Right cardiac atrium (tissue), 5 donors: ENCODE measurements around the gene ACOT11. TPM values are rescaled to one million over a fixed set of nuclear protein-coding genes. Genes with fewer than 3 reads are reported as not detected.

Experiments
- ATAC-seq, 2 donors: fragments of 200-7000 bp; cut with Tn5 transposase; one replicate each; pipeline versions ENCODE4 v1.8.0 to v1.9.1; 2020; ENCODE audit warnings: moderate library complexity in 2 of 2, mild to moderate bottlenecking in 1 of 2
- DNase-seq, 3 donors: peaks; one replicate each; pipeline ENCODE4 v3.0.0-alpha.2; 2020
- H3K27ac ChIP-seq: one replicate; pipeline ENCODE4 v1.5.1; 2013; ENCODE audit warnings: mild to moderate bottlenecking, low read length, control low read depth, moderate library complexity
- H3K27me3 ChIP-seq: one replicate; pipeline ENCODE4 v1.6.1; 2013; ENCODE audit not compliant: control insufficient read depth, insufficient read depth
- H3K4me1 ChIP-seq: one replicate; pipeline ENCODE4 v1.6.1; 2013; ENCODE audit warnings: low read length; ENCODE audit not compliant: control insufficient read depth, insufficient read depth
- H3K4me3 ChIP-seq: one replicate; pipeline ENCODE4 v1.5.1; 2013; ENCODE audit warnings: low read length, control low read depth
- H3K9me3 ChIP-seq: one replicate; pipeline ENCODE4 v1.6.1; 2013; ENCODE audit warnings: low read length; ENCODE audit not compliant: control insufficient read depth
- WGBS: extraction: QIAGEN DNeasy Blood & Tissue Kit; methylation state at CpG from one replicate; pipeline ENCODE4 v1.1.7; 2013; 5-methylcytosine and 5-hydroxymethylcytosine counted together
- intact Hi-C, 4 donors: fragments of 100-400 bp; cut with DNase I; formaldehyde crosslinking; loops; one replicate each; pipeline versions ENCODE4 v1.11.0 to v1.14.0; 2022 to 2023
- long read RNA-seq, 4 donors: library from polyadenylated mRNA; unstranded; transcript quantifications; one replicate each; pipeline ENCODE4 v2.0.0, GENCODE V29; 2020 to 2021
- polyA plus RNA-seq: library from polyadenylated mRNA; stranded (reverse); fragments of 200-250 nt; gene quantifications from one replicate; pipeline ENCODE4 v1.2.3, GENCODE V29; 2013
- total RNA-seq, 4 donors: library from RNA; stranded (reverse); fragmentation: NEBNext Ultra II Directional; extraction: Animal tissue kit (Norgen Biotek cat#: 25700); gene quantifications; one replicate each; pipeline ENCODE4 v1.2.1, GENCODE V29; 2021
- donor health status: healthy with polysubstance abuse.
- donor health status: DM: no; HTN: yes; CAD: no.
- donor health status: DM: no; HTN: no; CAD: no.
- donor health status: DM: no; HTN: yes; CAD: no; lungs with severe emphysema.
- donor health status: DM: yes; HTN: yes; CAD: no.

Gene ACOT11
- total RNA-seq (10 to 100 TPM; 14.4 to 32.7 (median 28.7) TPM), polyA plus RNA-seq (16.7 TPM)
- long read RNA-seq, donor 1, transcript ACOT11-201 (16 exons, 3,082 nt): major isoform, 13 of 37 reads
- long read RNA-seq, donor 1, partial matches to known transcripts: 6 of 37 reads
- long read RNA-seq, donor 1, other reads (novel, unspliced or antisense): 18 of 37 reads
- long read RNA-seq, donor 2, transcript ACOT11-201 (16 exons, 3,082 nt): major isoform, 6 of 20 reads
- long read RNA-seq, donor 2, partial matches to known transcripts: 7 of 20 reads
- long read RNA-seq, donor 2, other reads (novel, unspliced or antisense): 6 of 20 reads
- long read RNA-seq, donor 3, full-length matches to known transcripts: 22 of 64 reads
- long read RNA-seq, donor 3, partial matches to known transcripts: 9 of 64 reads
- long read RNA-seq, donor 3, other reads (novel, unspliced or antisense): 33 of 64 reads
- long read RNA-seq, donor 4, transcript ACOT11-201 (16 exons, 3,082 nt): major isoform, 13 of 21 reads
- long read RNA-seq, donor 4, partial matches to known transcripts: 0 of 21 reads
- long read RNA-seq, donor 4, other reads (novel, unspliced or antisense): 8 of 21 reads

DNA sequence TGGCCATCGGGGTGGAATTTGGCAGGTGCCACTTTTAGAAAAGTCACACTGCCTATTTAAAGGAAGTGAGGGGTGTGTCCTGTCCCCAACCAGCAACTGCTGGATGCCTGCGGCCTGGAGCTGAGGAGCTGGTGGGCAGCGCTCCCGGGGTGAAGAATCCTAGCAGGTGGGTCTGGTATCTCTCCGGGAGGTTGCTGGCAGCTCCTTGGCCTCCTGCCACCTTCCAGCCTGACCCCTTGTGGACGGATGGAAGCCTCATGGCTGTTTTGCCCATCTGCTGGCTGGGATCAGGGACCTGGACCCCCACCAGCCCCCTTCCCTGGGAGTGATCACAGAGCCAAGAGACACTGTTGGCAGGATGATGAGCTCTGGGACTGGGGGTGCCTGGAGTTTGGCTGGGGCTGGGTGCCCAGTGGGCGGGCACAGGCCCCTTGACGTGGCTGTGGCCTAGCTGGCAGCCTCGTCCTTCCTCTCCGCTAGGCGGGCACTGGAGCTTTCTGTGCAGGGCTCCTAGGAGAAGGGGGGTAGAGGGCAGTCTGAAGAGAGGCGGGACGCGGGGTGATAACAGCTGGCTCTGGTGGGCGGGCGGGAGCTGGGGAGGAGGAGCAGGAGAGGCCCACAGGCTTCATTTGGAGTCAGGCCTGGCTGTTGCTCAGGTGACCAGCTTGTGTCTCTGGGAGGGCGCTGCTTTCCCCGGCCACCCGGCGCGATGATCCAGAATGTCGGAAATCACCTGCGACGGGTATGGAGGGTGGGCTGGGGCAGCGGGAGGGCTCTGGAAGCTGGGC is at the start of gene ACOT11:
TSS of gene ACOT11 (plus strand) at position 628 of the 788 bp plus-strand sequence. CDS start at position 710, 82 bp downstream.
- H3K4me3 ChIP-seq: peak within 1 kb of the TSS; percentile 11
- ATAC-seq (peak; percentile 93 to 94), DNase-seq (peak; percentile 87 to 95 (median 94))
- intact Hi-C loops: loop anchor here in 1 of 4 donors (5.0 kb wide), 1 partner anchor 35 kb away; no protein-coding TSS in a partner anchor
- no peaks in the 10 kb centered on the region for H3K9me3 ChIP-seq
- peak within 1 kb of the TSS; percentile 86 for H3K27ac ChIP-seq
- peaks cover 4% of the 10 kb centered on the region for H3K4me1 ChIP-seq
- no peaks in the 10 kb centered on the region for H3K27me3 ChIP-seq
- WGBS: 22% methylated on average over 25 of the region's 25 CpGs

DNA sequence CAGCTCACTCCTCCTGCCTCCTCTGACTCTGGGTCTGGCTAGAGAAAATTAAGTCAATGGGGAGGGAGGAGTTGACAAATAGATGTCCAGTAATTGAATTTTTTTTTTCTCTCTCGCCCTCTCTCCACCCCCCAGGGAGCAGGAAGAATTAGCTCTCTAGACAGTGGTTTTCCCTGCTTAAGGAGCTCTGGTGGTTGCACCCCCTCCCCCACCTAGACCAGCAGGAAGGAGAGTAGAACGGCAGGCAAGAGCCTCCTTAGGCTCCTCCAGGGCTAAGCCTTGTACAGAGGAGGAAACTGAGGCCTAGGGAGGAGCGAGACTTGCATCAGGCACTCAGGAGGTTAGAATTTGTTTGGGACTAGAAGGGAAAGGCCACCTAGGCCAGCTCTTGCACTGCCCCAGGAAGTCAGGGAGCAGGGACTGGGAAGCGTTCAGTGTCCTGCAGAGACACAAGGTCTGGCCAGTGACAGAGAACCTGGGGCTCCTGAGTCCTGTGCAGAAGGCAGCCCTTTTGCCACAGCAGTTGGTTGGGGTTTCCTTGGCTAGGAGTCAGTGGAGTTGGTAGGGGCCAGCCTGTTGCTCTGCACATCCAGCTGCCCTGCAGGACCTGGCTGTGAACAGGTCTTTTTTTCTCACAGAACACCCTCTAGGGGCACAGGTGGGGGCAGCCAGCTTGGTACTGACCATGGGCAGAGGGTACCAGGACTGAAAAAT is 49.5 kb upstream of the ACOT11 start:
- no peak overlapping the region for H3K27ac ChIP-seq
- DNase-seq (no peak), ATAC-seq (no peak)
- H3K9me3 ChIP-seq: peaks cover 2% of the 10 kb centered on the region
- intact Hi-C loops: loop anchor here in 2 of 4 donors (10.0 kb wide), 1 partner anchor 306 kb away; the partner anchor contains the start of gene TTC22 (in 2 of the 2)
- no peak overlapping the region for H3K4me3 ChIP-seq
- H3K4me1 ChIP-seq: no peaks in the 10 kb centered on the region
- WGBS: 64% methylated on average over 4 of the region's 4 CpGs
- no peaks in the 10 kb centered on the region for H3K27me3 ChIP-seq

DNA sequence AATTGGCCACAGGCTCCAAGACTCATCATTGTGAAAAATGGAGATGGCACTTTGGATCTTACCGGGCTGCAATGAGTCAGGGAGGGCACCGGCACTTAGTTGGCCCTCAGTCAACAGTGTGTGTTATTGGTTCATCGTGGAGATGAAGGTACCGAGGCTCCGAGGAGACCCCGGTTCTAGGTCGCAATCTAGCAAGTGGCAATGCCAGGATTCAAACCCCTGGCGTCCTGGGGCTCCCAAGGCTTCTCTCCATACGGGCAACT is 49.0 kb upstream of the ACOT11 start:
- Histone ChIP-seq H3K27me3 (no peaks in the 10 kb centered on the region), H3K4me1 (no peaks in the 10 kb centered on the region)

DNA sequence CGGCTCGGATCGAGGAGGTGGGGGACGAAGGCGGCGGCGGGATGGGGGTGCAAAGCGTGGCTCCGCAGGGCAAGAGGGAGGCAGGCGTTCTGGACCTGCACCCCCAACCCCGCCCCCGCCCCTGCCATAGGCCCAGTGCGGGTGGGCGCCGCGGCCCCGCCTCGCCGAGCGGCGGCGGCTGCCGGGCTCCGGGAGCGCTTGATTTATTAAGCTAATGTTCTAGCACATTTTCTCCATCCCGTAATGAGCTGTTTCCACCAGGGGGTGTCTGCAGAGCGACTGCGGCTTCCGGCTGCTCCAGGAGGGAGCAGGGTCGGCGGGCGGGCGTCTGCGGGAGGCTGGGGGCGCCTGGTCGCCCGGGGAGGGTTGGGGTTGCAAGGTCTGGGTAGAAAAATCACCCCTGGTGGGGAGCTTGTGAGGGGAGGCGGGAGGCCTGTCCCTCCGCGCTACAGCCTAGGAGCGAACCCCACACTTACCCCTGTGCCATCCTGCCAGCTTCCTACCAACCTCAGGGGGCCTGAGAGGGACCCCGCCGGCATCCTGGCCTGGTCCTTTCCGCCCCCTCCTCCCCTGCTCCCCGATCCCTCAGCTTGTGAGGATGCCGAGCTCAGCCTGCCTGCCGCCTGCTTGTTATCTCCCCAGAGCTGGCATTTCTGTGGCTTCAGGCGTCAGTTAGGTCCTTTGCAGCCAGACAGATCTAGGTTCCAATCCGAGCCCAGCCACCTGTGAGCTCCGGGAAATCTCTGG is 48.5 kb upstream of the ACOT11 start:
- no peak overlapping the region for H3K27ac ChIP-seq
- intact Hi-C loops: loop anchor here in 2 of 4 donors (10.0 kb wide), 1 partner anchor 305 kb away; the partner anchor contains the start of gene TTC22 (in 2 of the 2)
- H3K9me3 ChIP-seq: peaks cover 2% of the 10 kb centered on the region
- H3K27me3 ChIP-seq: no peaks in the 10 kb centered on the region
- DNase-seq (peak; percentile 27 to 67 (median 64)), ATAC-seq (peak; percentile 69 to 71)
- H3K4me1 ChIP-seq: no peaks in the 10 kb centered on the region
- 2% methylated on average over 50 of the region's 50 CpGs for WGBS
- peak overlapping the region; percentile 36 for H3K4me3 ChIP-seq

More for the DNA sequence above, 49.0 kb upstream of the ACOT11 start:
- ATAC-seq: no peak
- no peak overlapping the region for H3K27ac ChIP-seq
- intact Hi-C loops: loop anchor here in 2 of 4 donors (10.0 kb wide), 1 partner anchor 306 kb away; the partner anchor contains the start of gene TTC22 (in 2 of the 2)
- peak overlapping the region; percentile 36 for H3K4me3 ChIP-seq
- DNase-seq: no peak
- H3K9me3 ChIP-seq: peaks cover 2% of the 10 kb centered on the region
- 11% methylated on average over 9 of the region's 9 CpGs for WGBS

DNA sequence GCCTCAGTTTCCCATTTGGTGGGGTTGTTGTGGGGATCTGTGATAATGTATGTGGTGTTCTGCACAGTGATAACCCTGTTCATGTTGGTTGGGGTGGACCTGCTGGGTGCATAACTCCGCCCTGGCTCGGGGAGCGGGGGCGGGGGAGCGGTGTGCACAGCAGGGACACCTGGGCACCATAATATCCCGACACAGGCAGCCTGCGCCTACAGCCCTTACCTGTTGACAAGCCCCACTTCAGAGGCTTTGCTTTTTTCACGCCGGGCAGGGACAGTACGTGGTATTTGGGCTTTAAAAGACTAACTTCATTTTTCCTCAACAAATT is 48.0 kb upstream of the ACOT11 start:
- H3K9me3 ChIP-seq: peaks cover 2% of the 10 kb centered on the region
- H3K4me3 ChIP-seq: no peak overlapping the region
- no peak overlapping the region for H3K27ac ChIP-seq
- DNase-seq (no peak), ATAC-seq (peak; percentile 23 to 33)
- no peaks in the 10 kb centered on the region for H3K4me1 ChIP-seq
- intact Hi-C loops: no loop called here
- H3K27me3 ChIP-seq: no peaks in the 10 kb centered on the region
- 50% methylated on average over 10 of the region's 10 CpGs for WGBS

DNA sequence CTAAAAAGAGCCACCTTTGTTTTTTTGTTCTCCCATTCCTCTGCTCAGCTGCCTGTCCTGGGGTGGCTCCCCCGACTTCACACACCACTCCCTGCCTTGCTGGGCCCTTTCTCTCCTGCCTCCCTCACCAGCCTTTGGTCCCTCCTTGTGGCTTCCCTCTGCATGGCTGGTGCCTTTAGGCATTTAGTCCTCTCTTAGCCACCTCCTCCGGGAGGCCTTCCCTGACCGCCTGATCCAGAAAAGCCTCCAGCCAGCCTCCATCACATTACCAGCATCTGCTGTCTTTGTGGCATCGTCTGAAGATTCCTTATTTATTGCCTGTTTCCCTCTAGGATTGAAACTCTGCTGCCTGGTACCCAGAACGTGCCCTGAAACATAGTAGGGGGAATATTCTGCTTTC is 46.2 kb upstream of the ACOT11 start:
- intact Hi-C loops: no loop called here
- WGBS: 79% methylated on average over 5 of the region's 5 CpGs
- Histone ChIP-seq H3K9me3 (peaks cover 2% of the 10 kb centered on the region), H3K4me1 (no peaks in the 10 kb centered on the region), H3K27ac (no peak overlapping the region), H3K27me3 (no peaks in the 10 kb centered on the region), H3K4me3 (no peak overlapping the region)
- DNase-seq: no peak
- no peak for ATAC-seq

DNA sequence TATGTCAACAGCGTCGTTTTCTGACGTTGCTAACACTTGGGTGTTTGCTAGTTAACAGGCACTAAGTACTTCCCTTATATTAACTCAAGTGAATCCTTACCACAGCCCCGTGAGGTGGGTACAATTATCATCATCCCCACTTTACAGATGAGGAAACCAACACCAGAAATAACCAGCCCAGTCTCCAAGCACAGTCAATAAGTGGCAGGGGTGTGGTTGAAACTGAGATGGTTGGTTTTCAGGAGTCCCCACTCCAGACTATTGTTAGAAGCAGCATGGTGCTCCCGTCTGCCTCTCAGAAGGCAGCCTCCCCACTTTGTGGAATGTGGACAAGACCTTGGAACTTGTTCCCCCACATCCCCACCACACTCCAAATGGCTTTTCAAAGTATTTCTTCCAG is 45.7 kb upstream of the ACOT11 start:
- H3K4me1 ChIP-seq: no peaks in the 10 kb centered on the region
- intact Hi-C loops: no loop called here
- peaks cover 2% of the 10 kb centered on the region for H3K9me3 ChIP-seq
- no peaks in the 10 kb centered on the region for H3K27me3 ChIP-seq
- H3K4me3 ChIP-seq: no peak overlapping the region
- DNase-seq: no peak
- WGBS: 73% methylated on average over 5 of the region's 5 CpGs
- no peak for ATAC-seq
- no peak overlapping the region for H3K27ac ChIP-seq

DNA sequence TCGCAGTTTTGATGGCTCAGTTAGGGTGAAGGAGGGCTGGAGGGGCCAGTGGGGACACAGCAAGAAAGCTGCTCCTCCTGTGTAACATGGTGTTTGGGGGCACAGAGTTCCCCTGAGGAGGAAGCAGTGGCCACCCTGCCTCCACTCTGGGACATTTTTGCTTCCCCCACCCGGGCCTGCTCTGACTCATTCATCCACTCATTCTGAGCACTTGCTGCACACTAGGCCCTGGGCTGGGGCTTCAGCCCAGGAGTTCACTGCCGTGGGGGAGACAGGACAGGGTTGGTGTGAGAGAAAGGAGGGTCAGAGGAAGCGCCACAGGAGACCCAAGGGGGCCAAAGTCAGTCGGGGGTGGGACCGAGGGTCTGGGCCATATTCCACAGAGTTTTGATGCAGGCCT is 41.4 kb upstream of the ACOT11 start:
- ATAC-seq: no peak

DNA sequence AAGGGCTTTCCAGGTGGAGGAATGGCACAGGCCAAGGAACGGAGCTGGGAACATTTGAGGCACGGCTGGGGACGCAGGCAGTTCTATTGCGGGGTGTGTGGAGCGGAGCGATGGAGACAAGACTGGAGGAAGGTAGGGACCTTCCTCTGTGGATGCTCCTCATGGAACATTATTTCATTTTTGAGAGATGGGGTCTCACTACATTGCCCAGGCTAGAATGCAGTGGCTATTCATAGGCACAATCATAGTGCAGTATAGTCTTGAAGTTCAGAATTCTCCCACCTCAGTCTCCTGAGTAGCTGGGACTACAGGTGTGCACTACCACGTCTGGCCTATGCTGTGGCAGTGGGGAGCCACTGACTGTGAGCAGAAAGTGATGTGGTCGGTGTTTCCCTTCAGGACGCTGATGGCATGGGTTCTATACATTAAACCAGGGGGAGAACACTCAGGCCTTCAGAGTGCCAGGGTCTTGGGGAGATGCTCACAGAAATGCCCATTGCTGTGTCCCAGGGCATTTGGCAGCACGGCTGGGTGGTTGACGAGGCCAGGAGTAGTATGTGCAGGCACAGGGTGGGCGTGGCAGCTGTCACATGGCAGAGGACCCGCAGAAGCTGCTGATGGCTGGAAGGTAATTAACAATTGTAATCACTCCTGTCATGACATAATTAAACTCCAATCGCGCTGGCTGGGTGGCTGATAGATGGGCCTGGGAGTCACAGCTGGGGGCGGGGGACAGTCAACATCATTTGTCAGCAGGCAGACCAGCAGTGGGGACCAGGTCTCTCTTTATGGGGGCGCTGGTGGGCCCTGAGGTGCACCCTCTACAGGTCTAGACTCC is 40.8 kb upstream of the ACOT11 start:
- H3K4me3 ChIP-seq: no peak overlapping the region
- DNase-seq (no peak), ATAC-seq (no peak)
- H3K27ac ChIP-seq: no peak overlapping the region
- intact Hi-C loops: no loop called here
- WGBS: 75% methylated on average over 17 of the region's 17 CpGs
- H3K9me3 ChIP-seq: no peaks in the 10 kb centered on the region
- no peaks in the 10 kb centered on the region for H3K4me1 ChIP-seq
- H3K27me3 ChIP-seq: no peaks in the 10 kb centered on the region

More for the DNA sequence above, 41.4 kb upstream of the ACOT11 start:
- no peak for DNase-seq
- Histone ChIP-seq H3K27me3 (no peaks in the 10 kb centered on the region), H3K9me3 (no peaks in the 10 kb centered on the region), H3K4me1 (no peaks in the 10 kb centered on the region), H3K27ac (no peak overlapping the region), H3K4me3 (no peak overlapping the region)
- WGBS: 71% methylated on average over 6 of the region's 6 CpGs
- intact Hi-C loops: no loop called here
